ENCODE measurements around the gene DALRD3.

Gene DALRD3

DNA sequence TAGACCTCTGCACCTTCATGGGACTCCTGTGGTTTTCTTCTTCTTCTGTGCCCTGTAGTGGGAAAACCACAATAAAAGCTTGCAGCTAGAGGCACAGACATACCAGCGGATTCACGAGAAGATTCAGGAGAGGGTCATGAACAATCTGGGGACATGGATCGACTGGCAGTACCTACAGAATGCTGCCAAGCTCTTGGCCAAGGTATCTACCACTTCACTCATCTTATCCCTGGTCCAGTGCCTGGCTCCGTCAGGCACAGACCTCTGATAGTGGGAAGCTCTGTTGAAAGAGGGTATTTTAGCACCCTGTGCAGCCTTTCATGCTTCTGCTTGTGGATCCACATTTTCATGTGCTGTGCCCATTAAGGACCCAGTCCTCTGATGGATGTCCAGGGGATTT lies 38.1 kb downstream of the DALRD3 start:
- DNase-seq (ENCODE audit: low read depth in 2 of 2): no peak

DNA sequence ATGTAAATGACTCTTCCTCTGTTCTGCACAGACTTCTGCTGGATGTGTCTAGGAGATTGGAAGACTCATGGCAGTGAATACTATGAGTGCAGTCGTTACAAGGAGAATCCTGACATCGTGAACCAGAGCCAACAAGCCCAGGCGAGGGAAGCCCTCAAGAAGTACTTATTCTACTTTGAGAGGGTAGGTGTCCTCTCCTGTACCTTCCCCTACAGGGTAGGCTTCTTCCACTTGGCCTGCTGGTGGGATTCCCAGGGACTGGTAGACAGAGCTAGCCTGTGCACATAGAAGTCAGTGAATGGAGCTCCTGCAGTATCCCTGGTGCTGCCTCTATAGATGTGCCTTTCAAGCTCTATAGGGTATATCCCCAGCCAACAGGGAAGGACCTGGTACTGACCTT lies 38.9 kb downstream of the DALRD3 start:
- DNase-seq (ENCODE audit: low read depth in 2 of 2): no peak

- no peak for DNase-seq (ENCODE audit: low read depth in 2 of 2)
Measured at GRCh38 chr3:48974076-48974864, 44.1 kb downstream of the DALRD3 start.

DNA sequence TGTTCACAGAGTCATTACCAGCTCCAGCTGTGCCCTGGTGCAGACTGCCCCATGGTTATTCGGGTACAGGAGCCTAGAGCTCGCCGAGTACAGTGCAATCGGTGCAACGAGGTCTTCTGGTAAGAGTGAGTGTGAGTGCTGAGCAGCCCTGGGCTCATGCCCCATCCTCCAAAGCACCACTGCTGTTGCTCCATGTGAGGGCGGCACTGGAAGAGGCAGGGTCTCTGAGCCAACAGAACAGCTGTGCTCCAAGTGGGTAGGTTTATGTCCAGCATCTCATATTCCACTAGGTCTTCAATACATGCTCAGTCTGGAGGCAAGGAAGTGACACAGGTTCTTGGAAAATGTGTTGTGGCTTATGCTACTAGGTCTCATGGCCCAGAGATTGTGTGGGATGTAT lies 47.8 kb downstream of the DALRD3 start:
- no peak for DNase-seq (ENCODE audit: low read depth in 2 of 2)

- DNase-seq (ENCODE audit: low read depth in 2 of 2): no peak
Measured at GRCh38 chr3:48966876-48967361, 51.5 kb downstream of the DALRD3 start.

GRCh38 chr3:48966367-48966766 lies 52.0 kb downstream of the DALRD3 start:
- DNase-seq (ENCODE audit: low read depth in 2 of 2): no peak
